Sigmoid colon (tissue), 4 donors: ENCODE measurements around the gene FRRS1.

Source experiments
- CTCF ChIP-seq, 4 experiments: fragments of 450-650 bp in 3 of 4; fragments of 200-600 bp in 1 of 4; IDR thresholded peaks; one replicate each; pipeline ENCODE4 v1.5.1; 2016 to 2019; ENCODE audit warnings: antibody characterized with exemption in 4 of 4, mild to moderate bottlenecking in 3 of 4, moderate library complexity in 2 of 4
- EP300 ChIP-seq, 4 donors: sonication (generic); formaldehyde crosslinking; IDR thresholded peaks; one replicate each; pipeline ENCODE4 v1.6.1; 2017; ENCODE audit warnings: antibody characterized with exemption in 4 of 4
- POLR2A ChIP-seq, 2 donors: fragments of 450-650 bp; IDR thresholded peaks; one replicate each; pipeline ENCODE4 v1.6.1; 2016; ENCODE audit warnings: antibody characterized with exemption in 2 of 2, mild to moderate bottlenecking in 2 of 2, moderate library complexity in 2 of 2
- POLR2AphosphoS5 ChIP-seq, 4 donors: sonication (generic); formaldehyde crosslinking; IDR thresholded peaks; one replicate each; pipeline ENCODE4 v1.6.1; 2017; ENCODE audit warnings: antibody characterized with exemption in 4 of 4

- TF ChIP-seq CTCF (IDR thresholded peaks at IDR 0.05) = no peak
- TF ChIP-seq POLR2A (IDR thresholded peaks at IDR 0.05) = no peak
- no peak for TF ChIP-seq EP300 (IDR thresholded peaks at IDR 0.05)
- TF ChIP-seq POLR2AphosphoS5 (IDR thresholded peaks at IDR 0.05) = no peak
Observed at GRCh38 chr1:99776120-99776519, 9.7 kb upstream of the FRRS1 start.
